Panc1 (cell line): ENCODE data around the gene OSBPL8. TPM values are rescaled to one million over a fixed set of nuclear protein-coding genes. Genes with fewer than 3 reads are reported as not detected.

Experiments used
- ATAC-seq: fragments of 200-7000 bp; cut with Tn5 transposase; 2 replicates; pipeline ENCODE4 v1.9.1; 2020; ENCODE audit warnings: mild to moderate bottlenecking, moderate library complexity
- BruUV-seq: library from RNA; stranded (reverse); fragments of 400-500 nt; replicated peaks from 2 replicates; lab custom pipeline; 2021; lab: Mats Ljungman, UMichigan
- CTCF ChIA-PET: fragments of 300-600 bp; sonication (Branson Sonifier 250); formaldehyde crosslinking; loops from one replicate; lab custom pipeline; 2022; ENCODE audit warnings: antibody characterized with exemption; lab: Charles Lee
- POLR2A ChIA-PET: fragments of 300-600 bp; sonication (Branson Sonifier 250); formaldehyde crosslinking; loops from one replicate; lab custom pipeline; 2022; ENCODE audit warnings: antibody characterized with exemption; lab: Charles Lee
- DNase-seq: peaks from one replicate; pipeline ENCODE4 v3.0.0-alpha.2; 2010; ENCODE audit warnings: low read depth, low spot score
- H3K27ac ChIP-seq: 2 replicates; pipeline ENCODE4 v1.5.1; 2011; ENCODE audit warnings: mild to moderate bottlenecking, low read length, inconsistent platforms
- H3K27me3 ChIP-seq: fragments of 200-500 bp; sonication (Bioruptor generic); 2 replicates; pipeline ENCODE4 v1.6.0; 2014; ENCODE audit warnings: low read length, inconsistent platforms; ENCODE audit not compliant: control insufficient read depth, insufficient read depth
- H3K36me3 ChIP-seq: fragments of 200-500 bp; sonication (Bioruptor generic); 2 replicates; pipeline ENCODE4 v1.5.1; 2014; ENCODE audit warnings: inconsistent platforms, mild to moderate bottlenecking, low read length, moderate library complexity; ENCODE audit not compliant: control insufficient read depth, insufficient read depth
- H3K4me1 ChIP-seq: 2 replicates; pipeline ENCODE4 v1.5.1; 2011; ENCODE audit warnings: inconsistent platforms, mild to moderate bottlenecking, low read length, moderate library complexity; ENCODE audit not compliant: control insufficient read depth, insufficient read depth
- H3K4me3 ChIP-seq, 2 experiments: 2 replicates each; pipeline ENCODE4 v1.5.1; 2011 to 2012; ENCODE audit warnings: low read depth in 2 of 2, low read length in 2 of 2, mild to moderate bottlenecking in 2 of 2, inconsistent platforms in 1 of 2, moderate library complexity in 1 of 2
- H3K9me3 ChIP-seq: fragments of 200-500 bp; sonication (Bioruptor generic); 2 replicates; pipeline ENCODE4 v1.5.1; 2014; ENCODE audit warnings: low read depth, mild to moderate bottlenecking, inconsistent platforms, low read length, moderate library complexity; ENCODE audit not compliant: control insufficient read depth, insufficient read depth
- POLR2AphosphoS5 ChIP-seq: IDR thresholded peaks from 2 replicates; pipeline ENCODE4 v1.6.1; 2012; ENCODE audit warnings: mild to moderate bottlenecking, low read depth, low read length, moderate library complexity
- SIN3A ChIP-seq: IDR thresholded peaks from 2 replicates; pipeline ENCODE4 v1.6.1; 2012; ENCODE audit warnings: low read depth, mild to moderate bottlenecking, low read length, moderate library complexity, borderline replicate concordance; ENCODE audit not compliant: insufficient read depth
- TCF7L2 ChIP-seq: IDR thresholded peaks from 2 replicates; pipeline ENCODE4 v1.6.1; 2011; ENCODE audit warnings: mild to moderate bottlenecking, low read depth, low read length, inconsistent platforms
- in situ Hi-C: cut with HindIII; loops from 2 replicates; pipeline ENCODE4 v1.10.0; 2016; ENCODE audit warnings: low sequenced_read_pairs, low pct_unique_long_range_greater_than_20kb
- intact Hi-C: fragments of 100-400 bp; cut with micrococcal nuclease; formaldehyde crosslinking; loops from one replicate; pipeline ENCODE4 v1.10.0; 2022; ENCODE audit not compliant: unreplicated experiment
- total RNA-seq: library from RNA; stranded (reverse); gene quantifications from one replicate; pipeline ENCODE4 v1.2.1, GENCODE V29; 2021; ENCODE audit not compliant: unreplicated experiment
- TF ChIP-seq, protein P1 (sequence below), 2 experiments: IDR thresholded peaks; 2 replicates each; pipeline ENCODE4 v1.6.1; 2011 to 2012; ENCODE audit warnings: low read depth in 2 of 2, control low read depth in 1 of 2, low read length in 1 of 2, mild to moderate bottlenecking in 1 of 2, moderate library complexity in 1 of 2; ENCODE audit not compliant: insufficient read depth in 1 of 2
- TF ChIP-seq, protein P2 (sequence below): fragments of 450-650 bp; IDR thresholded peaks from 2 replicates; pipeline ENCODE4 v1.5.1; 2017; ENCODE audit warnings: mild to moderate bottlenecking

Gene OSBPL8
- total RNA-seq, 1 experiment from 2014 or later = 76.9 TPM

- Histone ChIP-seq H3K27me3 (no peaks in the 10 kb centered on the region), H3K4me3 (no peak overlapping the region), H3K4me1 (no peaks in the 10 kb centered on the region), H3K27ac (no peak overlapping the region), H3K9me3 (no peaks in the 10 kb centered on the region), H3K36me3 (no peaks in the 10 kb centered on the region)
- no TSS peak for BruUV-seq
- intact Hi-C loops (no loop called here), in situ Hi-C loops (no loop called here)
- DNase-seq (peak; percentile 7), ATAC-seq (peak; percentile 75)
- CTCF ChIA-PET = interaction anchor here (0.5 to 0.7 kb wide), 2 partner anchors 42 to 177 kb away, joined by 3 to 4 read pairs; partner anchors contain the start of gene ZDHHC17
- TF ChIP-seq, protein P1, sequence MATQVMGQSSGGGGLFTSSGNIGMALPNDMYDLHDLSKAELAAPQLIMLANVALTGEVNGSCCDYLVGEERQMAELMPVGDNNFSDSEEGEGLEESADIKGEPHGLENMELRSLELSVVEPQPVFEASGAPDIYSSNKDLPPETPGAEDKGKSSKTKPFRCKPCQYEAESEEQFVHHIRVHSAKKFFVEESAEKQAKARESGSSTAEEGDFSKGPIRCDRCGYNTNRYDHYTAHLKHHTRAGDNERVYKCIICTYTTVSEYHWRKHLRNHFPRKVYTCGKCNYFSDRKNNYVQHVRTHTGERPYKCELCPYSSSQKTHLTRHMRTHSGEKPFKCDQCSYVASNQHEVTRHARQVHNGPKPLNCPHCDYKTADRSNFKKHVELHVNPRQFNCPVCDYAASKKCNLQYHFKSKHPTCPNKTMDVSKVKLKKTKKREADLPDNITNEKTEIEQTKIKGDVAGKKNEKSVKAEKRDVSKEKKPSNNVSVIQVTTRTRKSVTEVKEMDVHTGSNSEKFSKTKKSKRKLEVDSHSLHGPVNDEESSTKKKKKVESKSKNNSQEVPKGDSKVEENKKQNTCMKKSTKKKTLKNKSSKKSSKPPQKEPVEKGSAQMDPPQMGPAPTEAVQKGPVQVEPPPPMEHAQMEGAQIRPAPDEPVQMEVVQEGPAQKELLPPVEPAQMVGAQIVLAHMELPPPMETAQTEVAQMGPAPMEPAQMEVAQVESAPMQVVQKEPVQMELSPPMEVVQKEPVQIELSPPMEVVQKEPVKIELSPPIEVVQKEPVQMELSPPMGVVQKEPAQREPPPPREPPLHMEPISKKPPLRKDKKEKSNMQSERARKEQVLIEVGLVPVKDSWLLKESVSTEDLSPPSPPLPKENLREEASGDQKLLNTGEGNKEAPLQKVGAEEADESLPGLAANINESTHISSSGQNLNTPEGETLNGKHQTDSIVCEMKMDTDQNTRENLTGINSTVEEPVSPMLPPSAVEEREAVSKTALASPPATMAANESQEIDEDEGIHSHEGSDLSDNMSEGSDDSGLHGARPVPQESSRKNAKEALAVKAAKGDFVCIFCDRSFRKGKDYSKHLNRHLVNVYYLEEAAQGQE (IDR thresholded peaks at IDR 0.05; ENCODE audit: insufficient read depth in 1 of 2, low read depth in 2 of 2, low read length in 1 of 2) = no peak
- TF ChIP-seq SIN3A (no peak), TCF7L2 (no peak)
- TF ChIP-seq, protein P2, sequence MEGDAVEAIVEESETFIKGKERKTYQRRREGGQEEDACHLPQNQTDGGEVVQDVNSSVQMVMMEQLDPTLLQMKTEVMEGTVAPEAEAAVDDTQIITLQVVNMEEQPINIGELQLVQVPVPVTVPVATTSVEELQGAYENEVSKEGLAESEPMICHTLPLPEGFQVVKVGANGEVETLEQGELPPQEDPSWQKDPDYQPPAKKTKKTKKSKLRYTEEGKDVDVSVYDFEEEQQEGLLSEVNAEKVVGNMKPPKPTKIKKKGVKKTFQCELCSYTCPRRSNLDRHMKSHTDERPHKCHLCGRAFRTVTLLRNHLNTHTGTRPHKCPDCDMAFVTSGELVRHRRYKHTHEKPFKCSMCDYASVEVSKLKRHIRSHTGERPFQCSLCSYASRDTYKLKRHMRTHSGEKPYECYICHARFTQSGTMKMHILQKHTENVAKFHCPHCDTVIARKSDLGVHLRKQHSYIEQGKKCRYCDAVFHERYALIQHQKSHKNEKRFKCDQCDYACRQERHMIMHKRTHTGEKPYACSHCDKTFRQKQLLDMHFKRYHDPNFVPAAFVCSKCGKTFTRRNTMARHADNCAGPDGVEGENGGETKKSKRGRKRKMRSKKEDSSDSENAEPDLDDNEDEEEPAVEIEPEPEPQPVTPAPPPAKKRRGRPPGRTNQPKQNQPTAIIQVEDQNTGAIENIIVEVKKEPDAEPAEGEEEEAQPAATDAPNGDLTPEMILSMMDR = peak; percentile 71; the same call in 1 of the 2 replicates
- POLR2A ChIA-PET = no interaction called here
These were observed 27.3 kb upstream of the OSBPL8 start for GRCh38 chr12:76586764-76587395.

GRCh38 chr12:76583301-76583700 lies 23.7 kb upstream of the OSBPL8 start:
- no peaks in the 10 kb centered on the region for H3K36me3 ChIP-seq
- H3K9me3 ChIP-seq = no peaks in the 10 kb centered on the region
- H3K4me3 ChIP-seq = no peak overlapping the region
- H3K4me1 ChIP-seq = no peaks in the 10 kb centered on the region
- TF ChIP-seq POLR2AphosphoS5 = no peak
- TF ChIP-seq, protein P1 (IDR thresholded peaks at IDR 0.05; ENCODE audit: insufficient read depth in 1 of 2, low read depth in 2 of 2, low read length in 1 of 2) = no peak
- TF ChIP-seq SIN3A = no peak
- TF ChIP-seq, protein P2 = no peak
- TF ChIP-seq TCF7L2 = no peak
- BruUV-seq = no TSS peak
- ChIA-PET CTCF (no interaction called here), POLR2A (no interaction called here)
- no peak overlapping the region for H3K27ac ChIP-seq
- in situ Hi-C loops (no loop called here), intact Hi-C loops (no loop called here)
- H3K27me3 ChIP-seq = no peaks in the 10 kb centered on the region
- DNase-seq = no peak
- ATAC-seq = no peak
